Astrocyte (in vitro differentiated cells and primary cell): ENCODE results near the gene SYCE1L.

Source experiments
- EZH2 ChIP-seq: IDR thresholded peaks from 2 replicates; pipeline ENCODE4 v1.6.1; 2012; ENCODE audit warnings: mild to moderate bottlenecking, low read length, inconsistent platforms; ENCODE audit not compliant: insufficient read depth
- TF ChIP-seq, protein P1 (sequence below): IDR thresholded peaks from 2 replicates; pipeline ENCODE4 v1.5.1; 2011; ENCODE audit warnings: low read depth, mild to moderate bottlenecking, inconsistent platforms, low read length, moderate library complexity; ENCODE audit not compliant: insufficient read depth

GRCh38 chr16:77183137-77183536, 16.1 kb upstream of the SYCE1L start:
- TF ChIP-seq, protein P1, sequence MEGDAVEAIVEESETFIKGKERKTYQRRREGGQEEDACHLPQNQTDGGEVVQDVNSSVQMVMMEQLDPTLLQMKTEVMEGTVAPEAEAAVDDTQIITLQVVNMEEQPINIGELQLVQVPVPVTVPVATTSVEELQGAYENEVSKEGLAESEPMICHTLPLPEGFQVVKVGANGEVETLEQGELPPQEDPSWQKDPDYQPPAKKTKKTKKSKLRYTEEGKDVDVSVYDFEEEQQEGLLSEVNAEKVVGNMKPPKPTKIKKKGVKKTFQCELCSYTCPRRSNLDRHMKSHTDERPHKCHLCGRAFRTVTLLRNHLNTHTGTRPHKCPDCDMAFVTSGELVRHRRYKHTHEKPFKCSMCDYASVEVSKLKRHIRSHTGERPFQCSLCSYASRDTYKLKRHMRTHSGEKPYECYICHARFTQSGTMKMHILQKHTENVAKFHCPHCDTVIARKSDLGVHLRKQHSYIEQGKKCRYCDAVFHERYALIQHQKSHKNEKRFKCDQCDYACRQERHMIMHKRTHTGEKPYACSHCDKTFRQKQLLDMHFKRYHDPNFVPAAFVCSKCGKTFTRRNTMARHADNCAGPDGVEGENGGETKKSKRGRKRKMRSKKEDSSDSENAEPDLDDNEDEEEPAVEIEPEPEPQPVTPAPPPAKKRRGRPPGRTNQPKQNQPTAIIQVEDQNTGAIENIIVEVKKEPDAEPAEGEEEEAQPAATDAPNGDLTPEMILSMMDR: no peak
- no peak for TF ChIP-seq EZH2
